ENCODE results near the gene EFNB2.

Gene EFNB2

GRCh38 chr13:106480351-106480910, 55.0 kb downstream of the EFNB2 start:
- in situ Hi-C loops (cut with MboI; ENCODE audit: low pct_unique_long_range_greater_than_20kb, low sequenced_read_pairs, unreplicated experiment): no loop called here
- no peak for TF ChIP-seq CTCF (IDR thresholded peaks at IDR 0.05; ENCODE audit: extremely low read depth, insufficient read depth, missing control alignments)
- DNase-seq (ENCODE audit: low spot score): no peak

- no peak for DNase-seq (ENCODE audit: low spot score)
- TF ChIP-seq CTCF (IDR thresholded peaks at IDR 0.05; ENCODE audit: extremely low read depth, insufficient read depth, missing control alignments): no peak
- in situ Hi-C loops (cut with MboI; ENCODE audit: low pct_unique_long_range_greater_than_20kb, low sequenced_read_pairs, unreplicated experiment): no loop called here
Measured at GRCh38 chr13:106479929-106480328, 55.5 kb downstream of the EFNB2 start.

- in situ Hi-C loops (cut with MboI; ENCODE audit: low pct_unique_long_range_greater_than_20kb, low sequenced_read_pairs, unreplicated experiment): no loop called here
- no peak for DNase-seq (ENCODE audit: low spot score)
Measured at GRCh38 chr13:106478116-106478515, 57.3 kb downstream of the EFNB2 start.

GRCh38 chr13:106477303-106477702, 58.2 kb downstream of the EFNB2 start:
- DNase-seq (ENCODE audit: low spot score): no peak
- in situ Hi-C loops (cut with MboI; ENCODE audit: low pct_unique_long_range_greater_than_20kb, low sequenced_read_pairs, unreplicated experiment): no loop called here
- TF ChIP-seq CTCF (IDR thresholded peaks at IDR 0.05; ENCODE audit: extremely low read depth, insufficient read depth, missing control alignments): no peak

More at GRCh38 chr13:106478116-106478515, 57.3 kb downstream of the EFNB2 start:
- TF ChIP-seq CTCF (IDR thresholded peaks at IDR 0.05; ENCODE audit: extremely low read depth, insufficient read depth, missing control alignments): no peak

GRCh38 chr13:106475852-106476251, 59.6 kb downstream of the EFNB2 start:
- in situ Hi-C loops (cut with MboI; ENCODE audit: low pct_unique_long_range_greater_than_20kb, low sequenced_read_pairs, unreplicated experiment): no loop called here
- no peak for DNase-seq (ENCODE audit: low spot score)

GRCh38 chr13:106474912-106475311, 60.5 kb downstream of the EFNB2 start:
- no peak for DNase-seq (ENCODE audit: low spot score)
- in situ Hi-C loops (cut with MboI; ENCODE audit: low pct_unique_long_range_greater_than_20kb, low sequenced_read_pairs, unreplicated experiment): no loop called here
- no peak for TF ChIP-seq CTCF (IDR thresholded peaks at IDR 0.05; ENCODE audit: extremely low read depth, insufficient read depth, missing control alignments)

More at GRCh38 chr13:106475852-106476251, 59.6 kb downstream of the EFNB2 start:
- TF ChIP-seq CTCF (IDR thresholded peaks at IDR 0.05; ENCODE audit: extremely low read depth, insufficient read depth, missing control alignments): no peak

Measured in GM13977 (cell line).